Activated CD4-positive, CD25-positive, alpha-beta regulatory T cell treated with anti-CD3 and anti-CD28 coated beads, Interleukin-2, amount 50 U/mL, for 24 hours (primary cell): Measurements from ENCODE around the gene PTPRD.
"Not testable (repeated sequence)": the region's sequence is repeated elsewhere in the genome, so short reads cannot be mapped to it uniquely, and the experiment has no call there.

ENCODE experiments used
- ATAC-seq, 2 donors: fragments of 150-1000 bp; cut with Tn5 transposase; one replicate each; pipeline ENCODE4 v1.10.0; 2021; ENCODE audit warnings: mild to moderate bottlenecking in 1 of 2, moderate library complexity in 1 of 2

PTPRD gene

DNA sequence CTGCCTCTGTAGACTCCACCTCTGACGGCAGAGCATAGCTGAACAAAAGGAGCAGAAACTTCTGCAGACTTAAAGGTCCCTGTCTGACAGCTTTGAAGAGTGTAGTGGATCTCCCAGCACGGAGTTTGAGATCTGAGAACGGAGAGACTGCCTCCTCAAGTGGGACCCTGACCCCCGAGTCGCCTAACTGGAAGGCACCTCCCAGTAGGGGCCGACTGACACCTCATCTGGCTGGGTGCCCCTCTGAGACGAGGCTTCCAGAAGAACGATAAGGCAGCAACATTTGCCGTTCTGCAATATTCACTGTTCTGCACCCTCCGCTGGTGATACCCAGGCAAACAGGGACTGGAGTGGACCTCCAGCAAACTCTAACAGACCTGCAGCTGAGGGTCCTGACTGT is 1186.3 kb downstream of the PTPRD start:
- ATAC-seq, result not testable (repeated sequence)

DNA sequence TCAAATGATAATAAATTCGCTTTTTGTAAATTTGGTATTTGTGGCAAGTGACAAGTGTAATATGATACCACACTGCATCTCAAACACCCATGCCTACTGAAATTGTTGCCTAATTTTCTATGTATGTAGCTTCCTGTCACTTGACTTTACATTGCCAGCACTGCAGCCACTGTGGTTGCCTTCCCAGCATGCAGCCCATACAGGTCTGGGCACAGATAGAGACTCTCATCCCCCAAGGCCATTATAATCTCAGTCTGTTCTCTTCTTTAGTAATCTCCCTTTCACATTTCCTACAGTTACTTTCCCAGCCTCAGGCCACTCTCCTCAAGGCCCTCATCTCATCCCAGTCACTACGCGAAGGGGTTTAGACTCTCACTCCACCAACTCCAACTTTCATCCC is 1200.6 kb downstream of the PTPRD start:
- ATAC-seq, result no peak

DNA sequence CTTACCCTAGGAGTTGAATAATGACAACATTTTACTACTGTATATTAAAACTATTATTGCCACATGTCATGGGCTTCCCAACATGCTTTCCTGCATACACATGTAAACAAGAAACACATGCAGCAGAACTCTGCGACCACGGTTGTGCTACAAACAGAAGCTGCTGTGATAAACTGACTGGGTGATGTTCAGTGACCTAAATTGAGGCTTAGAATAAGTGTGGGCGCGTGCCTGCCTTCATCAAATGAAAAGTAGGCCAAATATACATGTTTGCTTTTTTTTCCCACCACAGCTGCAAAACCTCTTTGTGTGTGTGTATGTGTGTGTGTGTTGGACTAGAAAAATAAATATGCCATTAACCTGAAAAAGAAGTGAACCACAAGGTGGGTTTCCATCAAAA is 1202.1 kb downstream of the PTPRD start:
- ATAC-seq, result no peak

DNA sequence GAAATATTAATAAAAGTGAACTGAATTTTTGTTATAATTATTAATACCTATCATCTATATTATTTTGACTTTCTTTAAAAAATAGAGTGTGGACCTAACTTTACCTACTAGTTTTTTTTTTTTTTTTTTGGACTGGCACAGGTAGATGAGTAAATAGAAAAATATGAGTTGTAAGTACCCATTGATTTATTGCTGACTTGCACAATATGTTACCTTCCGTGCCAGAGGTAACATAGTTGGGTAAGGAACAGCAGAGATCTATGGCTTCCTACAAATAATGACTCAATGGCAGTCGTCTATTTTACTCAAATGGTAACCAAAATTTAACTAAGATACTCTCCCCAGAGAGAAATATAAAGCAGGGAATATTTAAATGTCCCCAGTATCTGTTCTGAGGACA is 1212.8 kb downstream of the PTPRD start:
- no peak for ATAC-seq

DNA sequence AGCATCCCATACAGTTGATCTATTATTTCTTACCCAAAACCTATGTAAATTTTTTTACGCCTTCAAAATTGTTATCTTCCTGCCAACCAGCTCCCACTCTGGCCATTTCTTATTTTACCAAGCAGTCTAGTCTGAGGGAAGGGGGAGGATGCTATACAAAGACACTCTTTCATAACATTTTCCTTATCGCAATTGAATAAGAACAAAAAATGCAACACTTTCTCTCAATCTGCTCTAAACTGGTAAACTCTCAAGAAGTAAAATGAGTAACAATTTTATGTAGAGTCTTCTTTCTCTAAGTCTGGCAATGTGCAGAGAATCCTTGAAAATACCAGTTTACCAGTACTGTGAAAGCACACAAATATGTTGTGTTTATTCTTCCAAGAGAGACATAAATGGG is 1216.3 kb downstream of the PTPRD start:
- ATAC-seq, result no peak

DNA sequence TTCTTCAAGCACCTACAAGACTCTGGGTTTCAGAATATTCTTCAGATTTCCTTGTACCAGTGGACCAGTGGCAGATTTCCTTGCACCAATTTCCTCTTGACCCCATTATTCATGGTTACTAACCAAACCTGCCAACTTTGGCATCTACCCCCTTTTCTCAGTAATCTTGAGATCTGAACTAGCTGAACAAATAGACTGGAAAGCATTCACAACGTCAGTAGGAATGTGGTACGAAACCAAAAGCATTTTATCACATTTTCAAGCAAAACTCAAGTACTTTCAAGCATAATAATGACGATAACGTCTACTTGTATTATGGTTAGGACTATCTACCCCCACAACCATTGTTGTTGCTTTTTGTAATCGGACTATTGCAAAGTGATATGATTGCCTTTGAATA is 1217.3 kb downstream of the PTPRD start:
- ATAC-seq, result no peak

DNA sequence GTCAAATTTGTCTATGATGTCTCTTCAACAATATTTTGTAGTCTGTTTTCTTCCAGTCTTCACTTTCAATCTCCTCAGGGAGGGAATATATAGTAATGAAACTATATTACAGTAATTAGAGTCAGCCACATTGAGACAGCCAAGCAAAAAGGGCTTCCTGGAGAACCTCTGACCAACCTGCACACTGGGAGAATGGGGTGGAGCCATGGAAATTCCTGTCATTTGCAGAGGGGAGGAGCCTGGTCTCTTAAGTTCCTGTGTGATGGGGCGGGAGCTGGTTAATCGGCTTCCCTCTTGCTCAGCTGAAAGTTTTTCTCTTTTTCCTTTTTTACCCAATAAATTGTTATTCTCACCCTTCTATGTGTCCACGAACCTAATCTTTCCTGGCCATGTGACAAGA is 1220.0 kb downstream of the PTPRD start:
- ATAC-seq, result no peak

DNA sequence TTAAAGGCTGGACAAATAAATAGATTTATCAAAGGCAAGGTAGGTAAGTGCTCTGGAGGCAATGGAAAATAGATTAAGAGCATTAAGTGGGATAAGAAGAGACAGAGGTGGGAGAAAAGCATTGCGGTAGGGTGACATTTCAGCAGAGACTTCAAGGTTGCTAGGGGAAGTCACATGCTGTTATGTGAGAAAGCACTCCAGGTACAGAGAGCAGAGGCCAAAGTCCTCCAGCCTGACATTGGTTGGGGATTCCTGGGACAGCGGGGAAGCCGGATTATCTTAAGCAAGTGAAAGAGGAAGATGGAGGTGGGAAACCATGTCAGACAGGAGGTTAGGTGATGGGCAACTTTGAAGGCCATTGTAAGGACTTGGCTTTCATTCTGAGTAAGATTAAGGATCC is 1222.9 kb downstream of the PTPRD start:
- ATAC-seq, result no peak

DNA sequence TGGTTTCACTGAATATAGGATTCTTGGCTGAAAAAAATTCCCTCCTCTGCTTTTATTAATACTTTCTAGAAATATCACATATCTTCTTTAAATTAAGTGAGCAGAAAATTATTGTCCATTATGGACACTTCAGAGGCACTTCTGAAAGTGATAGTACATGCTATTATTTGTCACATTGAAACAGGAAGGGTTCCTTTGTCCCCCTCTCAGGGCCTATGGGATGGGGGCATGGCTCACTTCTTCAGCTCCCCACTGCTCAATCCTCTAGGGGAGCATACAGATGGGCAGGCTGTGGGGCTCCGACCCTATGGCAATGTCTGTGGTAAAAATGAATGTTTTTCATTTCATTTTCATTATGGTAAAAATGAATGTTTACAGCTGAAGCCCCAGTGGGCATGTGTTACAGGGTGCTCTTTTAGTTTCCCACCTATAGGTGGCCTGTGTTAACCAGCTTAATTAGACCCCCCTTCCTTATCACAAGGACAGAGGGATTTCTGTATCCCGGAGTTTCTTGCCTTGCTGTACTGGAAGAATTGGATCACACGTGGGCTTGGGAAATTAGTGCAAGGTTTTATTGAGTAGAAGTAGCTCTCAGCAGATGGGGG is 1225.2 kb downstream of the PTPRD start:
- ATAC-seq, result no peak

DNA sequence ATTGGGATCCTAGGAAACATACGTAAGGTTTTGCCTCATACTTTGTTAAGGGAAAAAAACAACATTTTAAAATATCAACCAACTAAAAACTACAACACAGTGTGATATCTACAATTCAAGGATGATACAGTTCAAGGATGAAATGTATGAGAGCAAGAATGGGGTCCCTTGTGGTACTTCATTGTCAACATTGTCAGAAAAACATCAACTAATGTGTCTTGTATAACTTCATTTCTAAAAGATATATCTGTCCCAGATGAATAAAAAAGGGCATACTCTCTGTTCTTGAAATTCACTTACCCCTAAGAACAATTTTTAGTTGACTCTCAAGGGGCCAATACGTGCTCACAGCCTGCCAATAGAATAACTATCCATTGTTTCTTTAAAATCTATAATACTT is 1250.5 kb downstream of the PTPRD start:
- no peak for ATAC-seq

DNA sequence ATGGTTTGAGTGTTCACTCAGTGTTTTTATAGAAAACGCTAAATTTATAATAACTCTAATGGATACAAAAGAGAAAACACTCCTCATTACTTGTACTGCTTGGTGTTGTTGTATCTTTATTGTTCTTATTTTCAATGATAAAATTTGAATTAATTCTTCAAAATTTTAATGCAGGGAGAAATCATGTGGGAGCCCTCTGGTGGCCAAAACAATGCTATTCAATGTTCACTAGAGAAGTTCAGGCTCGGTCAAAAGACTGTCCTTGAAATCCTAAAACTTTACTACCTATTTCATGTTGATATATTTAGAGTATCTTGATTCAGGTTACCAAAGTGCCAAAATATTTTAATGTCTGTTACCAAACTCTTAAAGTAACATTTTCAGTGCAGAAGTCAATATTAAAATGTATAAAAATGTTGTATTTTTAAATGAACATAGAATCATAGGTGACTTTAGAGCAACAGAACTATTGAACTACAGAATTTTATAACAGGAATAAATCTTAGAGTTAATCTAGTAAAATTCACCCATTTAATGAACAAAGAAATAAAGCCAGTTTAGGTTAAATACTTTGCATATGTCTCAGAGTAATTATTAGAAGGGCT is 1259.8 kb downstream of the PTPRD start:
- no peak for ATAC-seq

DNA sequence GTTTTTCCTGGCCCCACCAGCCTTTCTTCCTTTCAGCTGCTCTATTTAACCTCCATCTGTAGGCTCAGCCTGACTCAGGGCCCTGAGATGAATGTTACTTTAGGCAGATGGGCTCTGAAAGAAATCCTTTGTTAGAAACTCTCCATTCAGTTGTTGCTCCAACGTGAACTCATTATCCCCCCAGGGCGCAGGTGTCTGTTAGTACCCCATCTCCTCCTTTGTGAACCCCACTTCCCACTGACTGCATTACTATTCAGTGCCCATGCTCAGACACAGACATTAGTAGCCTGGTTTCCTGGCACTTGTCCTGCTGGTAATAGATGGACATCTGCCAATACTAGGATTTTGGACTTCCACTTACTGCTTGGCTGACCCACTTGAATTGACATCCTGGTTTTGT is 1271.6 kb downstream of the PTPRD start:
- ATAC-seq, result no peak

DNA sequence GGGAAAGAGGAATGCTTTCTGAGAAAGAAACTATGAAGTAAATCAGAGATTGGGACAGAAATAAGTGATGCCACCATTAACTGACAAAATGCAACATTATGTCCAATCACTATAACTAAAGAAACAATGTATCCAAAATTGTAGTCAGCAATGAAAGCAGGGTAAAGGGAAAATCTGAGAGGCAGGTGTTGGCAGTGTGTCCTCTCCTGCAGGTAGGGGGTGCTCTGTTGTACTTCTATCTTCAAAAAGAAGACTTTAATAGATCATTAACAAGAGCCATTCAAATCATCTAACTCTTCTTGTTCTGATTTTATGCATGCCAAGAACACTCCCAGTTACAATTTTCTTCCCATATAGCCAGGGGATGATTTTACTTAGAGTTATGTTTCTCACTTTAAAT is 1275.7 kb downstream of the PTPRD start:
- ATAC-seq, result no peak

DNA sequence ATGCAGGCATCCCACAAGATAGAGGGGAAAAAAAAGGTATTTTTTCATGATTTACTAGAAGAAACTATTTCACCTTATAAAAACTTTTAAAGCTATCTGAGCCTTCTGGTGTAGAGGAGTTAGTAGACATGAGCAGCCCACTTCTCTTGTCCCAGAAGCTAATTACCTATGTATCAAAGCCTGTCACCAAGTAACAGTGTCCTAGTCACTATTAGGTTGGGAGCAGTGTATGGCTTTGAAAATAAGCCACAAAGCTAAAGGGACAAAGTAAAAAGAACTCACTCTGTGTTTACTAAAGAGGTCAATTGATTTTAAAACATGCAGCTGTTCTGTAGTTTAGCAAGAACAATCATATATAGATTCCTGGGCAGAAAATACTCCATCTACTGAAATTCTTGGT is 1286.1 kb downstream of the PTPRD start:
- ATAC-seq, result no peak

DNA sequence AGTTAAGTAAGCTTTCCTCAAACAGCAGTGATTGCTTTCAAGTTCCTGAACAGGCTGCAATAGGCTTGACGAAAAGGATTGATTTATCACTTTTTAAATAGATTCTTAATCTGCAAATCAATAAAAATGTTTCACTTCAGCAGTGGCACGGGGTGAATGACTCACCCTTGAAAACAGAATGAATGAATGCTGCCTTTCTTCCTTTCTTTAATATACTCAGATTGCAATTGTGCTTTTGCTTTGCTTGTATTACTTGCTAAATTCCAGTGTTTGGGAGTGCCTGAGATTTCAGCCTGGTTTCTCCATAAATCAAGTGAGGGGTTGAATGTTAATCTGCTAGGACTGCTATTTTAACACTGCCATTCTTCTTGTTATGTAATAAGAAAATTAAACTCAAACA is 1293.8 kb downstream of the PTPRD start:
- no peak for ATAC-seq

DNA sequence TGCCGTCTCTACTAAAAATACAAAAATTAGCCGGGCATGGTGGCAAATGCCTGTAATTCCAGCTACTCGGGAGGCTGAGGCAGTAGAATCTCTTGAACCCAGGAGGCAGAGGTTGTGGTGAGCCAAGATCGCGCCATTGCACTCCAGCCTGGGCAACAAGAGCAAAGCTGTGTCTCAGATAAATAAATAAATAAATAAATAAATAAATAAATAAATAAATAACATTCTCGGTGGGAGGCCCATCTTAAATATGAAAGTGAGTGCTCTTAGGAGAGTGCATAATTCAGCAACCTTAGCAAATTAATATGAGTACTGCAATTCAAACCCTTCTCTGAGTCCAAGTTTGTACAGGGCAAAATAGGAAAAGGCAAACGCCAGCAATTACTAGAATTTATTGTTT is 1302.1 kb downstream of the PTPRD start:
- ATAC-seq, result not testable (repeated sequence)

DNA sequence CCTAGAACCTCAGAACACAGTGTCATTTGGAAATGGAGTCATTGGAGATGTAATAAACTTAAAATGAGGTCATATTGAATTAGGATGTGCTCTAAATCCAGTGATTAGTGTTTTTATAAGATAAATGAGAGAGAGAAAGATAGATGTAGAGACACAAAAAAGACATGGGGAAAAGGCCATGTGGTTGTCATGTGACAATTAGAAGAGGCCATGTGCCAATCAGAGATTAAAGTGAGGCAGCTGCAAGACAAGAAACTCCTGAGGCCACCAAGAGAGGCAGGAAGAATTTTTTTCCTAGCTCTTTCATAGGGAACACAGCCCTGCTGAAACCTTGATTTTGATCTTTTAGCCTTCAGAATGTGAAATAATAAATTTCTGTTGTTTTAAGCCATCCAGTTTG is 1307.2 kb downstream of the PTPRD start:
- ATAC-seq, result no peak

DNA sequence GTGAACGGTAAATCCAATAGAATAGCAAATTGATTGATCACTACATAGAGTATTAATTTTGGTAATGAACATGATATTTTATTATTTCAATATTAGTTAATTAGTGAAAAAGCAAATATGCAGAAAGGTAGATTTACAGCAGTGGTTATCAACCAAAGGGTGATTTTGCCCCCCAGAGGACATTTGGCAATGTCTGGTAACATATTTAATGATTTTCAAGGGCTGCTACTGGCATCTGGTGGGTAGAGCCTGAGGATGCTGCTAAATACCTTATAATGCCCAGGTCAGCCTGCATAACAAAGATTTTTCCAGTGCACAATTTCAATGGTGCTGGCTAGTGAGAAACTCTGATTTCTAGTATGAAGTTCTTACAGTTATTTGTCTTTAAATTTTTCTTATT is 1313.7 kb downstream of the PTPRD start:
- ATAC-seq, result no peak

DNA sequence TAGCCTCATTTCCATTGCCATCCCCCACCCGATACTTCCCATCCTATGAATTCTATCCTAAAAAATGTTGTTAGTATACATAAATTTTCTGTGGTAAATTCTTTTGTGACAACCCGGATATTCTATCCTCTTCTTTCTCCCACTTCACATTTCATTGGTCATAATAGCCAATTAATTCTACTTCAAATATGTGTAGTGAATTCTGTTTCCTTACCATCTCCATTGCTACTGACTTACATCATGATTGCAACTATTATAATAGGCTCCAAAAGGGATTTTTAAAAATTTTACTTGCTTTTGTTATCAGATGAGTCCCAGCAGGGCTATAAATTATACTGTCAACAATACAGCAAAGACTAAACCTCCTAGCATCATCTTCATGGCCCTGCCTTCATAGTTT is 1326.8 kb downstream of the PTPRD start:
- ATAC-seq, result no peak

DNA sequence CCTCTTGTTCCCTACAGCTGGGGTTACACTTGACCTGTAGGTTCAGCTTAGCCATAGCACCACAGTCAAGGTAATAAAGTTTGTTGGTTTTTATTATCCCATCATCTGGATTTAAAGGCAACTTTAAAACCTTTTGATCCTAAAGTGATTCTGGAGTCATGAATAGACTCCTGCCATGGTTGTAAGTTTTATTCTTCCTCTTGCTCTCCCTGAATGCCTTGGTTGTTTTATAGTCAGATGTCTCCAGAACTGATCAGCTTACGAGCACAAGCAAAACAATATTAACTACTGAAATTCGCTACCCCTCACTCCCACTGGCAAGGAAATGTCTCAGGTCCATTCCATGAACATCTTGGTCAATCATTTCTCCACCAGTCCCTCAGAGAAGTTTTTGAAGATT is 1328.6 kb downstream of the PTPRD start:
- no peak for ATAC-seq

DNA sequence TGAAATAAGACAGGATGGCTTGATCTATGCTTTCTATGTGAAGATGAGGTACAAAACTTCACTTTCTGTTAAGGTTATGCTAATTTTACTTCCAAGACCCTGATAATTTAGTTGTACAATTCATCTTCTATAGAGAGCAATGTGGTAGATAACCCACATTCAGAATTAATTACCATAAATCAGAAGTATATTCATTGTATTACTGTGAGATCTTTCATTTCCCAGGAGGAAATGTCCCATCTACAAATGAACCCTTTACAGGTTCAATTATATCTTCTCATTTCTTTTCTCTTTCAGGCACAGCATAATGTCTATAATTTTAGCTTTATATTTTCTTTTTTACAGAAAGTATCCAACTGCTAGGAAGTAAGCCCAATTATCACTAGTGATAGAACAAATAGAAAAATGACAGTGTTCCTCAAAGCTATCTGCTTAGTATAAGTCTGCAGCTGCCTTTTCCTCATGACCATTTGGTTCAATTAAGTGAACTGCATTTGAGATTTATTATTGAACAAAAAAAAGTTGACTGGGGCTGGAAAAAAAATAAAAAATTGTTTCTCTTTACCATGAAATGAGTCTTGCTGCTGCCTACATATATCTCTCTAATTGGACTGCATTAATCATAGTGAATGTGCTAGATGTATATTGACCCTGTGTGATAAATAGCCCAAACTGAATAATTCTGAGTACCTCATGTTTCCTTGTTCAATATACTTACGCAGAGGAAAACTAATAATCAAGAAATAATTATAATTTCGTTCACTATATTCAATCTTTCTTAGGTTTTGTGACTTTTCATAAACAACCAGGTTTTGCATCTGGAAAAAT is 1329.4 kb downstream of the PTPRD start:
- no peak for ATAC-seq

DNA sequence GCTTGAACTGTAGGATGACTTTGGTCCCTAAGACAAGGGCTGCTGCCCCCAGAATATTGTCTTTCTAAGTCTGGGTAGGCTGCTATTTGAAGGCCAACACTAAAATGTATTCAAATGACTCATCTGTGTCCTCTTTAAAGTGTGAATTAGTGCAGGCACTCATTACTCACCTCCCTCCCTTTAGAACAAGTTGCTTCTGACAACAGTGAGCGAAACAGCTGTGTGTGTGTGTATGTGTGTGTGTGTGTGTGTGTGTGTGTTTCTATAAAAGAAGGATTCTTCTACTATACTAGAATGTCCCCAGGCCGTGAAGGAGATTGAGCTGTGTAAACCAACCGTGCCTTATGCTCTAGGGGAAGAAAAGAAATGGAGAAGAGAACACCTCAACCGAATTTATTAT is 1337.2 kb downstream of the PTPRD start:
- ATAC-seq, result no peak

DNA sequence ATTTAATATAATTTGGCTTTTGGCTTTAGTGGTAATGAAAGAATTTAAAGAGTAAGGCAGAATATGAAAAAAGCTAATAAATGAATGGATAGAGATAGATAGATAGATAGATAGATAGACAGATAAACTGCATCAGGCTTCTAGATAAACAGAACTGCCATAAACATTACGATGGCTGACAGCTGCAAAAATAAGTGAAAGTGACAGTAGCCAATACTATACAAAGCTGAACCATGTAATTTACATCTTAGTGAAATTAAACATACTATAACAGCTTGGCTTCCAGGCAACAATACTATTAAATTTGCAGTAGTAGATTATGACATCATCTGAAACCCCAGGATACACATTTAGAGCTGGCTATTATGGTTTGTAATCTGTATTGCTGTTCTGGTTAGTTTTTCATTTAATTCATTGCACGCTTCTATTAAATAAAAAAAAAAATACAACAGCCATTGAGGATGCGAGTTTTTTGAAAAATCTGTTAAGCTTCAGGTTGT is 1354.8 kb downstream of the PTPRD start:
- no peak for ATAC-seq

DNA sequence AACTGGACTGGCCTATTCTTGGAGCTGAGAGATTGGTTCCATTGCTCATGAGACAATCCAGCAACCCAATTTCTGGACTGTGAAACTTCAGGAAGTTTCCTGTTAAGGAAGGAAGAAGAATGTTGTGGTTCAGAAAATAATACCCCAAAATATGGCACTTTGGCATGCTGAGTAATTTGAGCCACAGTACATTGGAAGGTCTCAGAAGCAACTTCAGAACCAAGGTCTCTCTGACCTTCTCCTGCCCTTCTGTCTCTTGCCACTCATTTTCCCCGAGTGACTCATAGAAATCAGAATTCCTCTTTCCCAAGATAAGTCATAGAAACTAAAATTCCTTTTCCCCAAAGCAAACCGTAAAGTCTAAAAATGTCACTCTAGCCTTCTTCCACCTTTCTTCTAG is 1366.1 kb downstream of the PTPRD start:
- ATAC-seq, result no peak
